Astrocyte (in vitro differentiated cells and primary cell): ENCODE measurements around the gene C1QTNF3.

ENCODE experiments used
- EZH2 ChIP-seq: IDR thresholded peaks from 2 replicates; pipeline ENCODE4 v1.6.1; 2012; ENCODE audit warnings: mild to moderate bottlenecking, low read length, inconsistent platforms; ENCODE audit not compliant: insufficient read depth
- TF ChIP-seq, protein P1 (sequence below): IDR thresholded peaks from 2 replicates; pipeline ENCODE4 v1.5.1; 2011; ENCODE audit warnings: low read depth, mild to moderate bottlenecking, inconsistent platforms, low read length, moderate library complexity; ENCODE audit not compliant: insufficient read depth

GRCh38 chr5:34021334-34021733, 21.7 kb downstream of the C1QTNF3 start:
- TF ChIP-seq EZH2, result no peak
- TF ChIP-seq, protein P1, sequence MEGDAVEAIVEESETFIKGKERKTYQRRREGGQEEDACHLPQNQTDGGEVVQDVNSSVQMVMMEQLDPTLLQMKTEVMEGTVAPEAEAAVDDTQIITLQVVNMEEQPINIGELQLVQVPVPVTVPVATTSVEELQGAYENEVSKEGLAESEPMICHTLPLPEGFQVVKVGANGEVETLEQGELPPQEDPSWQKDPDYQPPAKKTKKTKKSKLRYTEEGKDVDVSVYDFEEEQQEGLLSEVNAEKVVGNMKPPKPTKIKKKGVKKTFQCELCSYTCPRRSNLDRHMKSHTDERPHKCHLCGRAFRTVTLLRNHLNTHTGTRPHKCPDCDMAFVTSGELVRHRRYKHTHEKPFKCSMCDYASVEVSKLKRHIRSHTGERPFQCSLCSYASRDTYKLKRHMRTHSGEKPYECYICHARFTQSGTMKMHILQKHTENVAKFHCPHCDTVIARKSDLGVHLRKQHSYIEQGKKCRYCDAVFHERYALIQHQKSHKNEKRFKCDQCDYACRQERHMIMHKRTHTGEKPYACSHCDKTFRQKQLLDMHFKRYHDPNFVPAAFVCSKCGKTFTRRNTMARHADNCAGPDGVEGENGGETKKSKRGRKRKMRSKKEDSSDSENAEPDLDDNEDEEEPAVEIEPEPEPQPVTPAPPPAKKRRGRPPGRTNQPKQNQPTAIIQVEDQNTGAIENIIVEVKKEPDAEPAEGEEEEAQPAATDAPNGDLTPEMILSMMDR, result no peak
